HG03097 (cell line): ENCODE measurements around the gene FLCN.

Experiments
- ATAC-seq: cut with Tn5 transposase; IDR thresholded peaks from one replicate; pipeline ENCODE4 v1.9.1; 2021; ENCODE audit not compliant: unreplicated experiment, low FRiP score

FLCN gene

DNA sequence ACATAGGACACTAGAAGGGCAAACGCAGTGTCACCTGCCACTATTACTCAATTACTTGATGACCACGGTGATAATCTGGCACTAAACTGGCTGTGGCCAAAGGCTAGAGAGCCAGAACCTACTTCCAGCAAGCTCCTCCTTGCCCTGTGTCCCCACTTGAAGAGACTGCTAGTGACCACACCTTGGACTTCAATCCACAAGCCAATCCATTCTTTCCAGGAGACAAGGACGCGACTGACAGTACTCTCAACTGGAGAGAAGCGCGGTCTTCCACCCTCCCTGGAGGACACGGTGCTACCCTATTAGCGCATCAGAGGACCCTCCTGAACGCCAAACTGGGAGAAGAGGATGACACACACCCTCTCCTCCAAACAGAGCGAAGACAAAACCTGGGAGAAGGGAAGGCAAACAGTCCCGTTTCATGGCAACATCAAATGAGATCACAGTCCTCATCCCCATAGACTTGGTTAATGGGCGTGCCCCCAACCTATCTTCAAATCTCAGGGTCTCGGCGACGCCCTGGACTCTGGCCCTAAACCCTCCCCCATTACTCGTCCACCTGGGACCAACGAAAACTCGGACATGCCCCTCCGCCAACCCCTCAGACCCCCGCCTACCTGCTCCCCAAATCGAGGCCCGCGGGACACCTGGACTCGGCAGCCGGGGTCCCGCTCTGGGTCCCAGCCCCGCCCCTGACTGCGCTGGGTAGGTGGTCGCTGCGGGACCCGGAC, 508 bp downstream of the FLCN start:
- peak; percentile 22 for ATAC-seq

GRCh38 chr17:17235212-17236174, 1.5 kb downstream of the FLCN start:
- ATAC-seq: no peak

GRCh38 chr17:17232303-17232621, 4.7 kb downstream of the FLCN start:
- ATAC-seq: no peak

GRCh38 chr17:17231621-17232302, 5.2 kb downstream of the FLCN start:
- no peak for ATAC-seq

GRCh38 chr17:17229416-17230384, 7.3 kb downstream of the FLCN start:
- ATAC-seq: no peak

- ATAC-seq: no peak
These were observed 8.3 kb downstream of the FLCN start for GRCh38 chr17:17228521-17229279.

DNA sequence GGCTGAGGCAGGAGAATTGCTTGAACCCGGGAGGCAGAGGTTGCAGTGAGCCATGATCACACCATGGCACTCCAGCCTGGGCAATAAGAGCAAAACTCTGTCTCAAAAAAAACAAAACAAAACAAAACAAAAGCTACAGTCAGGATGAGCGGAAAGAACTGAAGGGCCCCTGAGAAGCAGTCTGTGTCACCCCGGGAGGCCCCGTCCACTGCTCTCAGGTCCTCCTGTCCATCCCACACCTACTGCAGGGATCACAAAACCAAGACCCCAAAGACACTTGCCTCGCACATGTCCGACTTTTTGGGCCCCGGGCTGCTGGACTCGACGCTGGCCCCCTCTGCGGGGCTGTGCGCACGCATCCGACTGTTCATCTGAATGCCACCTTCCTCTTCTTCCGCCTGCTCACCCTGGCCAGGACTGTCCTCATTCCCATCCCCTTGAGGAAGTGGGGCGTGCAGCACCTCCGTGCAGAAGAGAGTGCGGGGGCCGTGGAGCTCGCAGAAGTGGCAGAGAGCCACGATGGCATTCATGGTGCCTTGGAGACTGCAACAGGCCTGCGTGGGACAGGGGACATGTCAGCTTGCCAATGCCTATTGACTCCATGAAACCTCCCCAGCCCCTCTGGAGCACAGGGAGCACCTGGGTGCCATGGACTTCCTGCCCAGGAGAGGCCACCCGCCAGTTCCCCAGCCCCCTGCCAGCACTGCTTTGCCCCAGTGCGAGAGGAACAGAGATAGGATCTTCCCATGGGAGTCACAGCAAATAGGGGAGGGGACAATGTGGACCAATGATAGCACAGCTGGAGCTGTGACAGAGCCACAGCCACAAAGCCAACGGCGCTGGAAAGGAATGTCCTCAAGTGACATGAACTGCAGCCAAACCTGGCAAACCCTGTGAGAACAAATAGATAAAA, 9.1 kb downstream of the FLCN start:
- ATAC-seq: no peak

DNA sequence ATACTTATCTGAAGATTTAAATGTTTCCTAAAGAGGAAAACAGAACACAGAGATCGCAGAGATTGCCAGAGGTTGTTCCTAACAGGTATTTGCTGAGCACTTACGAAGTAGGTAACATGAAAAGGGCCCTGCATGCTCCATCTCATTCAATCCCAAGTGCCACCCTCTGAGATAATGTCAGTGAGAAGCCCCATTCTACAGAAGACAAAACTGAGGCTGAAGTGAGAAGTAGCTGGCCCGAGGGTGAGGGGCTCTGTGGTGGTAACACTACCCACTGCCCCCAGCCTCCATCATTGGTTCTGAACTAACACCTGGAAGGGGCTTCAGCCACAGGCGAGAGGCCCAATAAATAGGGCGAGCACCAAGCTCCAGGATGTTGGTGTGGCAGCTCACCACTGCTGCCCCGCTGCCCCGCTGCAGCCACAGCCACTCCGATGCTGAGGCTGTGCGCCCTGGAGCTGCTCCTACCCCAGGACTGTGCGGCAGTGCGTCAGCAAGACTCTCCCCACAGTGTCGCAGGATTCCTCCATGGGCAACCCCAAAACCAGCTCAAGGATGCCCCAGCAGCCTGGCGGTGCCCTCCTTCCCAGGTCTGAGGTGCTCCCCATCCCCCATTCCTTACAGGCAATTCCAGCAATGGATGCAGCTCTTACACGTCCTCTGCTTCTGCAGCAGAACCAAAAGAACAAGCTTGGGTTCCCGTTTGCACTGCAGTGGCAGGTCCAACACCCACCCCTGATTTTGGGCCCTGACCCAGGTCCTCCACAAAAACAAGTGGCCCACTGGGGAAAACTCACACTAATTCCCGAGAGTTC, 10.3 kb downstream of the FLCN start:
- ATAC-seq: no peak

DNA sequence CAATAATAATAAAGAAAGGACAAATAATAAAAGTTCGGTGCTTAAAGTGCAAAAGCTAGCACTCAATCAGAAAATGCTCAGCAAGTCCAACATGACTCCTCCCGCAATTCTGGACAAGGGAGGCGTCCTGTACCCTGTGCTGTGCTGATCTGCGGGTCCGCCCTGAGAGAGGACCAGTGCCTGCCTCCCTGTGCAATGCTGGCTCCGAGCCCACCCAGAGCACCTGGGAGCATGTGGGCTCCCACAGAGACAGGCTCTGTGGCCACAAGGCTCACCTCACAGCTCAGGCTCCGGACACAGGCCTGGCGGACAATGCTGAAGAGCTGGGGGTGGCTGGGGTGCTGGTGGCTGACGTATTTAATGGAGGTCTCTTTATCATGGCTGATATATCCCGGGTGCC, 11.1 kb downstream of the FLCN start:
- no peak for ATAC-seq

- no peak for ATAC-seq
These were observed 12.8 kb downstream of the FLCN start for GRCh38 chr17:17224137-17224536.

- ATAC-seq: no peak
These were observed 13.2 kb downstream of the FLCN start for GRCh38 chr17:17223736-17224135.

GRCh38 chr17:17221329-17221728, 15.6 kb downstream of the FLCN start:
- ATAC-seq: no peak

DNA sequence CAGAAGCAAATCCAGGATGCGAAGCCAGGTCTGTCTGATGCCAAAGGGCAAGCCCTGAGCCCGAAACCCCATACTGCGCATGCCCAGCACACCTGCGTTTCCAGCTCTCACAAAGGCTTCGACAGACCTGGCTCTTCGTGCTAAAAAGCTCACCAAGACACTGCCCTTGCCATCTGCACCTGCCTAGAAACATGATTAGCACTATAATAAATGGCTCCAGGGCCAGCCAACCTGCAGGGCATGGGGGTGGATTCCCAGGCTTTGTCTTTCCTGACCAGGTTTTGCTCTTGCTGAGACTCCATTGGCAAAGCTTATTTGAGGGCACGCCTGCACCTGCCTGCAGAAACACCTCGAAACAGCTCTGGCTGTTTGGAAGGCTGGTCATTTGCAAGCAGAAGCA, 16.4 kb downstream of the FLCN start:
- ATAC-seq: no peak

DNA sequence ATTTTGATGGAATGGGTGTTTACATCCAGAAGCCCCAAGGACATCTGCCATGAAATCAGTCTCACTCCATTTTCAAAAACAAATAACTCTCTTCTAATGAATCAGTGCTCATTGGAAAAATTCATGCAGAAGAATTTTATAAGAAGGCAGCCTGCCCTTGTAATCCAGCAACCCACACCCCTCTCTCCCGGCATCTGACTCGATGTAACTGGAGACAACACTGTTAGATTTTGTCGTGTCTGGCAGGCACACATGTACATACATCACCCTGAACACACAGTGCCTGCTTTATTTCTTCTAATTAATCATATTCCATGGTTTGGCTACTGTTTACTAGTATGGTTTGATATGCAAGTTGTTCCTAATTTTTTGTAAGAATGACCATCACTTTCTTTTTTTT, 19.0 kb downstream of the FLCN start:
- ATAC-seq: no peak

DNA sequence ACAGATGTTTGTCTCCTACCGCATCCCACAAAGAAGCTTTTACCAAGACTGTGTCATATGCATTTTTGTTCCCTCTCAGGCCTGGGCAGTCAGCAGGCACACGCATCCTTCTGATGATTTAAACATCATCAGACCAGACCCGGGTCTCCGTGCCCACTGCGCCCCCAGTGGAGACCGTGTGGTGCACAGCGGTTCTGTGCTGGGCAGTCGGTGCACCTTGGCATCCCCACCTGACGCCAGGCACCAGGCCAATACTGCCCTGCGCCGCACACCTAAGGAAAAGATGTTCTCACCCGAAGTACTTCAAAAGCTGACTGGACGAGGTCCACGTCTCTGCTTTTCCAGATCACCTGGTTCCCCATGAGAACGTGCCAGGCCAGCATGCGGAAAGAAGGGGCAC, 20.2 kb downstream of the FLCN start:
- no peak for ATAC-seq

GRCh38 chr17:17216236-17216635, 20.7 kb downstream of the FLCN start:
- no peak for ATAC-seq

GRCh38 chr17:17215575-17215974, 21.4 kb downstream of the FLCN start:
- ATAC-seq: no peak
